Activated CD4-positive, alpha-beta T cell treated with anti-CD3 and anti-CD28 coated beads for 48 hours (primary cell): ENCODE data around the gene PHOSPHO2.
"Not testable (repeated sequence)": the region's sequence is repeated elsewhere in the genome, so short reads cannot be mapped to it uniquely, and the experiment has no call there.

ENCODE experiments used
- DNase-seq: peaks from one replicate; pipeline ENCODE4 v3.0.0-alpha.2; 2020

PHOSPHO2 gene

GRCh38 chr2:169684712-169685111 is 9.6 kb upstream of the PHOSPHO2 start:
- DNase-seq = not testable (repeated sequence)

- DNase-seq = not testable (repeated sequence)
Observed at GRCh38 chr2:169686825-169687224, 7.4 kb upstream of the PHOSPHO2 start.

- DNase-seq = not testable (repeated sequence)
Observed at GRCh38 chr2:169687943-169688342, 6.3 kb upstream of the PHOSPHO2 start.

- no peak for DNase-seq
Observed at GRCh38 chr2:169690958-169691357, 3.3 kb upstream of the PHOSPHO2 start.

GRCh38 chr2:169692718-169693117 is 1.6 kb upstream of the PHOSPHO2 start:
- no peak for DNase-seq

- DNase-seq = no peak
Observed at GRCh38 chr2:169693360-169693759, 909 bp upstream of the PHOSPHO2 start.

GRCh38 chr2:169694894-169695260 is 608 bp downstream of the PHOSPHO2 start:
- DNase-seq = no peak

GRCh38 chr2:169696381-169696780 is 2.1 kb downstream of the PHOSPHO2 start:
- no peak for DNase-seq

GRCh38 chr2:169699173-169699572 is 4.9 kb downstream of the PHOSPHO2 start:
- not testable (repeated sequence) for DNase-seq

- no peak for DNase-seq
Observed at GRCh38 chr2:169702996-169703395, 8.7 kb downstream of the PHOSPHO2 start.

- DNase-seq = no peak
Observed at GRCh38 chr2:169704160-169704708, 10.0 kb downstream of the PHOSPHO2 start.

- no peak for DNase-seq
Observed at GRCh38 chr2:169705927-169706326, 11.7 kb downstream of the PHOSPHO2 start.

- no peak for DNase-seq
Observed at GRCh38 chr2:169707626-169708025, 13.4 kb downstream of the PHOSPHO2 start.

GRCh38 chr2:169709331-169709730 is 15.1 kb downstream of the PHOSPHO2 start:
- DNase-seq = no peak

- no peak for DNase-seq
Observed at GRCh38 chr2:169709981-169710380, 15.7 kb downstream of the PHOSPHO2 start.

- no peak for DNase-seq
Observed at GRCh38 chr2:169711751-169712509, 17.7 kb downstream of the PHOSPHO2 start.

GRCh38 chr2:169712791-169713227 is 18.5 kb downstream of the PHOSPHO2 start:
- DNase-seq = no peak

GRCh38 chr2:169713331-169713730 is 19.1 kb downstream of the PHOSPHO2 start:
- DNase-seq = no peak

GRCh38 chr2:169714699-169715098 is 20.4 kb downstream of the PHOSPHO2 start:
- DNase-seq = no peak

GRCh38 chr2:169715379-169716237 is 21.3 kb downstream of the PHOSPHO2 start:
- no peak for DNase-seq

GRCh38 chr2:169716238-169716886 is 22.1 kb downstream of the PHOSPHO2 start:
- no peak for DNase-seq

GRCh38 chr2:169716938-169717690 is 22.8 kb downstream of the PHOSPHO2 start:
- no peak for DNase-seq
